ENCODE data around the gene TMEM255B.
"Not testable (repeated sequence)": the region's sequence is repeated elsewhere in the genome, so short reads cannot be mapped to it uniquely, and the experiment has no call there.

Gene TMEM255B

DNA sequence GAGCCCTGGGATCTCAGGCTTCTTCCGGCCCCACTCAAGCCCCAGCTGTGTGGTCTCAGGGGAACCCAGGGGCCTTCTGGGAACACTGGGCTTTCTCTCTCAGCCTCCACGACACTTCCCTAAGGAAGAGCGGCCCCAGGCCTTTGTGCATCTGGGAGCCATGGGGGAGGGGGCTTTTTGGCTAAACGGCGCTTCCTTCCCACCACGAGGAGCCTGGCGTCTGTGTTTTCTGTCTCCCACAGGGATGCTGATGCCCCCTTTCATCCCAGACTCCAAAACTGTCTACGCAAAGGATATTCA is 24.2 kb upstream of the TMEM255B start:
- DNase-seq: no peak

GRCh38 chr13:113735194-113735593 is 23.8 kb upstream of the TMEM255B start:
- DNase-seq: no peak

GRCh38 chr13:113735750-113736149 is 23.3 kb upstream of the TMEM255B start:
- DNase-seq: no peak

GRCh38 chr13:113736258-113736731 is 22.7 kb upstream of the TMEM255B start:
- no peak for DNase-seq

GRCh38 chr13:113737803-113738202 is 21.2 kb upstream of the TMEM255B start:
- DNase-seq: no peak

- DNase-seq: no peak
Measured at GRCh38 chr13:113739527-113740285, 19.3 kb upstream of the TMEM255B start.

DNA sequence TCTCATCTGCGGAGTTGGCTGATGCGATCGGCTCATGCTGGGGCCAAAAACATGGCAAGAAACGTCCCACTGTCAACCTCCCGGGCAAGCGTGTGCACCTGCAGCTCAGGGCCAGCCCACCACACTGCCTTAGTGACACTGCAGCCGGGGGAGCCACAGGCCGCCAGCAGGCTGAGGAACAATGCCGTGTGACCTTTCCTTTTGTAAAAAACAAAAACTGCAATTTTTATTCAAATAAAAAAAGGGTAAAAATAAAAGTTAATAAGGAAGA is 18.8 kb upstream of the TMEM255B start:
- no peak for DNase-seq

DNA sequence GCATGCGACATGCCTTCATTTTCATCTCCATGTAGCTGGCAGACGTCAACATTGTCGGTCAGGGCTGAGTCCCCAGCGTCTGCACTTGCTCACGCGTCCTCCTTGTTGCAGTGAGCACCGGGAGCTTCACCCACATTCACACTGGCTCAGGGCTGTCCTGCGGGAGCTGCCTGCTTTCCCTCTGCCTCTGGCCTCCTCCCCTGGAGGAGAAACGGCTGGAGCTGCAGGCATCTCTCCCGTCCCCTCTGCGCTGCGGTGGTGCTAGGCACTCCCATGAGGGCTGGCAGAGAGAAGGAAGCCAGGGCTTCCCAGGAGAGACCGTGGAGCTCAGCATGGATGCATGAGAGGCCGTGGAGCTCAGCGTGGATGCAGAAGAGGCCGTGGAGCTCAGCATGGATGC is 18.4 kb upstream of the TMEM255B start:
- DNase-seq: no peak

DNA sequence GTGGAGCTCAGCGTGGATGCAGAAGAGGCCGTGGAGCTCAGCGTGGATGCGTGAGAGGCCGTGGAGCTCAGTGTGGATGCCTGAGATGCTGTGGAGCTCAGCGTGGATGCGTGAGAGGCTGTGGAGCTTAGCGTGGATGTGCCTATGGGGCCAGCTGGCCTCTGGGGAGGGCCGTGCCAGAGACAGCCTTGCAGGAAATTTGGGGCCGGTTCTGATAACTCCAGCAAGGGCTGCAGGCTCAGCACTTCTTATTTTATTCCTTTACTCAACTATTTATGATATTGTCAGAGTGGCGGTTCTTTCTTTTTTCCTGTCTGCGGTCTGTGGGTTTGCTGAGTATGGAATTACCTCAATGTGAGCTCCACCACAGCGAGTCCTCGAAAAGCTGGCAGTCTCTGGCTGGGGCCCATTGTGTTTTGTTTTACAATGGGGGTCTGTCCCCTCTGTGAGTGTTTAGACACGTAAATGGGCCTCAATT is 17.8 kb upstream of the TMEM255B start:
- DNase-seq: no peak

GRCh38 chr13:113742000-113742441 is 17.0 kb upstream of the TMEM255B start:
- DNase-seq: peak in 2 of 3 experiments; percentile 36 to 78

- DNase-seq: peak in 1 of 3 experiments; percentile 36
Measured at GRCh38 chr13:113742445-113743120, 16.4 kb upstream of the TMEM255B start.

DNA sequence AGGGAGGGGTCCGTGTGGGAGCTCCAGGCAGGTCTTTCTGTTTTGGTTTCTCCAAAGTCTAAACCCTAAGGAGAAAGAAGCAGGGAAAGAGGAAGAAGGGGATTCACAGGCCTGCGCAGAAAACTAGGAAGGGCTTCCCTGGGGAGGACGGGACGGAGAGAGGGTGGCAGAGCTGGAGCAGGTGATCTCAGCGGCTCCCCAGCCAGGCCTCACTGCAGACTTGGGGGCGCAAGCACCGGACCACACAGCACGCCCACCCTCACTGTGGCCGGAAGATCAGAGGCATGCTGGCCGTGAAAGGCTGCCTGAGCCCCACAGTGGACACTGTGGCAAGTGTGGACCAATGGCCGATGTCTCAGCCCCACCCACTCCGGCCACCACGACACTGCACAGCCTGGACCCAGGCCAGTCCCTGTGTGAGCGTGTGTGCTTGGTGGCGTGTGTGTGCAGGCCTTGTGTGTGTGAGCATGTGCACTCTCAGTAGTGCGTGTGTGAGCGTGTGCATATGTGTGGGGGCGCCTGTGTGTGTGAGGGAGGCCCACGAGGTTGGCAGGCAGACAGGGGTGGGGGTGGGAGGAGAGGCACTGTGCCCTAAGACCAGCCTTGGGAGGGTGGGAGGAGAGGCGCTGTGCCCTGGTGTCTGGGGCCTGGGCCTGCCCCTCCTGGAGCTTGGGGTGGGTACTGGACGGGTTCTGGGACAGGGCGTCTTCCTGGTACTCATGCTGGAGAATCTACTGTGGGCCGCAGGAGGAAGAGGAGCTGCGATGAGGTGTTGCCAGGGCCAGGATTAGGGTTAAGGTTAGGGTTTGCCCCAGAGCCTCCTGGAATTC is 15.4 kb upstream of the TMEM255B start:
- no peak for DNase-seq

DNA sequence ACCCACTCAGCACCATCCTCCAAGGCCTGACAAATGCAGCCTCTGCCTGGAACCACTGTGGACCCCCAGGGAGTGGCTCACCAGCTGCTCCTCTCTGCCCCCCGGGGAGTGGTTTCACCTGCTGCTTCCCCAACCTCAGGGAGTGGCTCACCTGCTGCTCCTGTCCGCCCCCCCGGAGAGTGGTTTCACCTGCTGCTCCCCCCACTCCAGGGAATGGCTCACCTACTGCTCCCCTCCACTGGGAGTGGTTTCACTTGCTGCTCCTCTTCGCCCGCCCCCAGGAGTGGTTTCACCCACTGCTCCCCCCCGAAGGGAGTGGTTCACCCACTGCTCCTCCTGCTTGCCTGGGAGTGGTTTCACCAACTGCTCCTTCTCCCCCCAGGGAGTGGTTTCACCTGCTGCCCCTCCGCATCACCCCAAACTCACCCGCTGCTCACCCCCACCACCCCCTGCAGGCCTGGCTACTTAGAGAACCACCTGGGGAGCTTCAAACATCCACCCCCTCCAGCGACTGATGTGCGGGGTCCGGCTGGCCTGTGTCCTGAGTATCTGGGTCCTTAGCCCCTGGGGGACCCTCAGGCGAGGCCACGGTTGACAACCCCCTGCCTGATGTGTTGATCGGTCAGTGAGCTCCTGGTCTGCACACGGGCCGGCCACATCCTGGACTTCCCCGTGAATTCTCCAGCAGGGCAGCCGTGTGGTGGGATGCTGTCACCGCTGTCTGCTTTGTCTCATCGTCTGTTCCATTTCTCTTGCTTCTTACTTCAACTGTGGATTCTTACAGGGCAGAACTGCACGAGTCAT is 14.6 kb upstream of the TMEM255B start:
- DNase-seq: peak; percentile 90 to 96 (median 93)

DNA sequence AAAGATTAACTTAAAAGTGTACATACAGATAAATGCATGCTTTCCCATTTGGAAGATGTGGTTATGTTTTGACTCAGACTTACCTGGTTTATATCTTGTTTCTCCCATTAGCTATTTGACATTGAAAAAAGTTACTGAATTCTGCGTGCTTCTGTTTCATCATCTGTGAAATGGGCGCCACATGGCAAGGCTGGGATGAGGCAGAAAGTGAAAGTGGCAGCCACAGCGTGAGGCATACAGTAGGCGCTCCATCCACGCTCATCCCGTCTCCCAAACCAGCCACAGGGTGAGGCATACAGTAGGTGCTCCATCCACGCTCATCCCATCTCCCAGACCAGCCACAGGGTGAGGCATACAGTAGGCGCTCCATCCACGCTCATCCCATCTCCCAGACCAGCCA is 14.0 kb upstream of the TMEM255B start:
- no peak for DNase-seq

- not testable (repeated sequence) for DNase-seq
Measured at GRCh38 chr13:113745500-113746142, 13.4 kb upstream of the TMEM255B start.

DNA sequence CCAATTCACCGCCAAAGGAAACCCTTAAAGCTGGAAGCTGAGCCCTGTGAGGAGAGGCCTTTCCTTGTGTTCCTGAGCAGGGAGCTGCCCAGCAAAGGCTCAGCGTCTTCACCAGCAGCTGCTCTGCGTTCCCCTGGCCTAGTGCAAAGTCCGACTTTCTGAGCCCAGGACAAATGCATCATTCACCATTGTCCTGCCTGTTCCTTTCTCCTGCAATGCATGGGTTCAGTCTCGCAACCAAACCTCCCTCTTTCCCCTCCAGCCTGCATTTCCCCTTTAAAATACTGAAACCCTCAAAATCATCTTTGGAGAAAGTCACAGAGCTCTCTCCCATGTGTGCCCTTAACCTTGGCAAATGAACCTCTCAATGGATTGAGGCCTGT is 12.9 kb upstream of the TMEM255B start:
- peak in 2 of 3 experiments; percentile 29 to 54 for DNase-seq

GRCh38 chr13:113746671-113747070 is 12.4 kb upstream of the TMEM255B start:
- DNase-seq: no peak

GRCh38 chr13:113747291-113747833 is 11.7 kb upstream of the TMEM255B start:
- no peak for DNase-seq

DNA sequence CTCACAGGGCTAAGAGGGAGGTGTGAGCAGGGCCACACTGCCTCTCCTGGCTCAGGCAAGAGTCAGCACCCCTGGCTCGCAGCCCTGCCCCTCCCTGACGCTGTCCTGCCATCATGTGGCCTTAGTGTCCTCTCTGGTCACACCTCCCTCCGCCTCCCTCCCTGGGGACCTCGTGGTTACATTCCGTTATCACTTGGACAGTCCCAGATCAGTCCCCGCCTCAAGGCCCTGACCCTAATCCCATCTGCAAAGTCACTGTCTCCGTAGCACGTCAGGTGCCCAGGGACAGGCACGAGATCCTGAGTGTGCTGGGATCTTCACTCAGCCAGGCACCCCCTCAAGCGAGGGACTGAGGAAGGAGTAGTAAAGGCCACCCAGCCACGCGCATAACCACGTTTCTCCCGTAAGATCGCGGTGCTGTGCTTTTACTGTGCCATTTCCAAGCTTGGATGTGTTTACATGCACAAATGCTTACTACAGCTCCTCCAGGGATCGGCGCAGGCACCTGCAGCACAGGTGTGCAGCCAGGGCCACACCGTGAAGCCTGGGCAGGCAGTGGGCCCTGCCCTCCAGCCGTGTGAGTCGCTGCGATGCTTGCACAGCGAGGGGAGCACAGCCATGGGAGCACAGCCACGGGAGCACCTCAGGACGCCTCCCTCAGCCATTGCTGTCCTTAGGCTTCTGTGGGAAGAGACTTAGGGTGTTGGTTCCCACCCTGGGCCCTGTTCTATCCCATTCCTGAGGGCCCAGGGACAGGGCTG is 10.7 kb upstream of the TMEM255B start:
- no peak for DNase-seq

DNA sequence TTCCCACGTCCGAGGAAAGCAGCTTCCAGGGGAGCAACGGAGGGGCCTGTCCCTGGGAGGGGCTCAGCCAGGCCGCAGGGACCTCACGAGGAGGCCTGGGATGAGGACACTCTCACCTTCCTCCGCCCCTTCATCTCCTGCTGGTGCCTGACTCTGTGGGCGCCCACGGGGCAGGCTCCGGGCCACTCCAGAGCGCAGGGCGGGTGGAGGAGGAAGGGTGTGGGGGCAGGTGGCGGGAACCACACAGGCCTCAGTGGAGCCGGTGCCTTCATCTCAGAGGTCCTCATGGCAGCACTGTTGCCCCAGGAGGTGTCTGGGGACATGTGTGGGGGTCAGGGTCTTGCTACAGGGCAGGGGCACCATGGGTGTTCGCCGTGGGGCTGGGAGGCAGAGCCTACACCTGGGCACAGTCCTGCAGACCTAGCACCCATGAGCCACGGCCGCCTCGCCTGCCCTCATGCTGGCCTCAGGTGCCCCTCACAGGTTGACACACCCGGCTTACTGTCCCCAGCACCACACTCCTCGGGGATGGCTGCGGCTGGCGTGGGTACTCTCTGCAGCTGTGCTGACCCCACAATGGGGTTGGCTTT is 10.1 kb upstream of the TMEM255B start:
- DNase-seq: no peak

DNA sequence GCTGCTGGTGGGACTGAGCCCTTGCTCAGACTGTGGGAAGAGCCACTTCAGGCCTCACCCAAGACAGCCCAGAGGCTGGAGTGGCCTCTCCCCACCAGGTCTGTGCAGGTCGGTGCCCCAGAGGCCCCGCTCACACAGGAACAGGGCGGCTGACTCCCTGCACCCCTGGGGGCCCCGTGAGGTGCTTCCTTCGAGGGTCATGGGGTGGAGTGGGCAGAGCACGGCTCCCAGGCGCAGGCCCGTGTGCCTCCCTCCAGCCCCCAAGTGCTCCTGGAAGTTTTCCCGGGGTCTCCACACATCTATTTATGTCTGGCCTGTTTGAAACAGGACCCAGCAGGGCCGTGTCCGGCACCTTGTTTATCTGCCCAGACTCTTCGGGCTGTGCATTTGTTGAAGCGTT is 9.5 kb upstream of the TMEM255B start:
- DNase-seq: no peak

All from NCI-H1417 (cell line).